Fibroblast of peridontal ligament (primary cell): ENCODE data around the gene CTDSP2.
"Not testable (repeated sequence)": the region's sequence is repeated elsewhere in the genome, so short reads cannot be mapped to it uniquely, and the experiment has no call there.

Experiments
- DNase-seq: peaks from one replicate; pipeline ENCODE4 v3.0.0-alpha.2; 2010; ENCODE audit errors: extremely low read depth

The CTDSP2 gene

GRCh38 chr12:57846577-57847319 is at the start of gene CTDSP2:
Gene CTDSP2, minus strand, starts transcription at chr12:57846729. Its CDS starts 294 bp downstream, at chr12:57846435.
- peak; percentile 98 for DNase-seq

GRCh38 chr12:57896115-57896433 is 49.5 kb upstream of the CTDSP2 start:
- peak; percentile 51 for DNase-seq

- DNase-seq, result peak; percentile 32
These were observed 49.0 kb upstream of the CTDSP2 start for GRCh38 chr12:57895389-57896114.

GRCh38 chr12:57894399-57895292 is 48.1 kb upstream of the CTDSP2 start:
- DNase-seq, result no peak

- DNase-seq, result peak; percentile 96
These were observed 47.2 kb upstream of the CTDSP2 start for GRCh38 chr12:57893431-57894353.

GRCh38 chr12:57892232-57892972 is 45.9 kb upstream of the CTDSP2 start:
- no peak for DNase-seq

GRCh38 chr12:57891542-57892228 is 45.2 kb upstream of the CTDSP2 start:
- peak; percentile 35 for DNase-seq

GRCh38 chr12:57890191-57891115 is 43.9 kb upstream of the CTDSP2 start:
- DNase-seq, result peak; percentile 34

- DNase-seq, result peak; percentile 97
These were observed 43.0 kb upstream of the CTDSP2 start for GRCh38 chr12:57889500-57889989.

- peak; percentile 38 for DNase-seq
These were observed 42.1 kb upstream of the CTDSP2 start for GRCh38 chr12:57888409-57889157.

- peak; percentile 57 for DNase-seq
These were observed 41.3 kb upstream of the CTDSP2 start for GRCh38 chr12:57887631-57888408.

- DNase-seq, result not testable (repeated sequence)
These were observed 40.4 kb upstream of the CTDSP2 start for GRCh38 chr12:57886964-57887363.

GRCh38 chr12:57886542-57886941 is 40.0 kb upstream of the CTDSP2 start:
- DNase-seq, result no peak

GRCh38 chr12:57885207-57885606 is 38.7 kb upstream of the CTDSP2 start:
- no peak for DNase-seq

- no peak for DNase-seq
These were observed 37.2 kb upstream of the CTDSP2 start for GRCh38 chr12:57883700-57884099.

GRCh38 chr12:57883057-57883456 is 36.5 kb upstream of the CTDSP2 start:
- DNase-seq, result no peak

- no peak for DNase-seq
These were observed 36.0 kb upstream of the CTDSP2 start for GRCh38 chr12:57882575-57882974.
